GM21528 (cell line): Measurements from ENCODE around the gene POM121L2.

ENCODE experiments used
- ATAC-seq: cut with Tn5 transposase; IDR thresholded peaks from one replicate; pipeline ENCODE4 v1.9.1; 2021; ENCODE audit warnings: mild to moderate bottlenecking, moderate library complexity; ENCODE audit not compliant: unreplicated experiment, low FRiP score

The POM121L2 gene

DNA sequence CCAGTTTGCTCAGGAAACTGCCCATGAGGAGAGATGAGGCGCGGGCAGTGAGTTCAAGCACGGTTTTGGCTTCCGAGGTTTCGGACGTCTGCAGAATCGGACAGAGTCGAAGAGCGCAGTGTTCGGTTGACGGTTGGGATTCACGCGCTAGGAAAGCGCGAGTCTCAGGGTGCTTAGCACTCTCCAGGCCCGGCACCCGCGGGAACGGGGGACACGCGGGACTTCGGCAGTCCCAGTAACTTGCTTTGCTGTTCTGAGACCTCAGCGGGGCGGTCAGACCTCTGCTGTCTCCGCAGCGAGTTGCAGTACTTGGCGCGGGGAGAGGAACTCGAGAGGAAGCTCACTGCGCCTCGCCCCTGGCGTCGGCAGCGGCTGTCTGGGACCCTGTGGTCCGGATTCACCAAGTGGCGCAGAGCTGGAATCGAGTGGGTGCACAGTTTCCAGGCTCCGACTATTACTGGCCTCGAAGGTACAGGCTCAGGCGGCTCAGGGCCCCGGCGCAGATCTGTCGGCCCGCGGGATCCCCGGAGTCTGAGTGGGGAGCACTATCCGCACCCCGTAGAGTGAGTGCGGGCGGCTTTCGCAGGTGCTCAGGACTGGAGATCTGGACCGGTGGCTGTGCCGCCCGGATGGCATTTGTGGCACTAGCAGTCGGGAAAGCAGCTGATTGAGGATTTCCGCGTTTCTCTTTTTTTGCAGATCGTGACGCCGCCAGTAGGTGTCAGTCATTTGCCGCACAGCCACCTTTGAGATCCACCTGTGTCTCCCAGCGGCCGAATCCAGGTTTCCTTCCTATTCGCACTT is at the start of gene POM121L2:
POM121L2 (minus strand) TSS at position 128 of the 804 bp plus-strand sequence; CDS start at position 25, 103 bp downstream.
- ATAC-seq = peak; percentile 63

DNA sequence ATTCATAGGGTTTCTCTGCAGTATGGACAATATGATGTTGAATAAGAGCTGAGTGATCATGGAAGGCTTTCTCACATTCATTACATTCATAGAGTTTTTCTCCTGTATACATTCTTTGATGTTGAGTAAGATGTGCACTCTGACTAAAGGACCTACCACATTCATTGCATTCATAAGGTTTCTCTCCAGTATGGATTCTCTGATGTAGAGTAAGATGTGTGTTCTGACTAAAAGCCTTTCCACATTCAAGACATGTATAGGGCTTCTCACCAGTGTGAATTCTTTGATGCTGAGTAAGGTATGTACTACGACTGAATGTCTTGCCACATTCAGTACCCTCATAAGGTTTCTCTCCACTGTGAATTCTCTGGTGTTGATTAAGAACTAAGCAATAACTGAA is 47.2 kb upstream of the POM121L2 start:
- no peak for ATAC-seq

DNA sequence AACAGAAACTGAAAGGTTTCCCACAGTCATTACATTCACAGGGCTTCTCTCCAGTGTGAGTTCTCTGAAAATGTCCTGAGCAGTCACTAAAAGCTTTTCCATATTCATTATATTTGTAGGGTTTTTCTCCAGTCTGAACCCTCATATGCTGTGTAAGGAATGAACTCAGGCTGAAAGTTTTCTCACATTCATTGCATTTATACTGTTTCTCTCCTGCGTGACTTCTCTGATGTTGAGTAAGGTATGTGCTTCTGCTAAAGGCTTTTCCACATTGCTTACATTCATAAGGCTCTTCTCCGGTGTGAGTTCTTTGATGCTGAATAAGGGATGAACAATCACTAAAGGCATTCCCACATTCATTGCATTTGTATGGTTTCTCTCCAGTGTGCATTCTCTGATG is 46.7 kb upstream of the POM121L2 start:
- no peak for ATAC-seq

DNA sequence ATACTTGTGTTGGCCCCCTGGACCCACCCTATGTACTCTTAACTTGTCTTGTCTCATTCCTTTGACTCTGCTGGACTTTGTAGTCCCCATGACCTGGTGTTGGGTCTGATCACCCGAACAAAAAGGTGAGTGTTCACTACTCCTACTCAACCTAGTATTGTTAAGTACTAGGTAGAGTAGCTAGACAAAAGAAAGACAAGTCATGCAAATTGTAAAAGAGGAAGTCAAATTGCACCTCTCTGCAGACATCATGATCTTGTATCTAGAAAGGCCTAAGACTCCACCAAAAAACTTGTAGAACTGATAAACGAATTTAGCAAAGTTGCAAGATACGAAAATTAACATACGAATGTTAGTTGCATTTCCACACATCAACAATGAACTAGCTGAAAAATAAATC is 40.8 kb upstream of the POM121L2 start:
- no peak for ATAC-seq

DNA sequence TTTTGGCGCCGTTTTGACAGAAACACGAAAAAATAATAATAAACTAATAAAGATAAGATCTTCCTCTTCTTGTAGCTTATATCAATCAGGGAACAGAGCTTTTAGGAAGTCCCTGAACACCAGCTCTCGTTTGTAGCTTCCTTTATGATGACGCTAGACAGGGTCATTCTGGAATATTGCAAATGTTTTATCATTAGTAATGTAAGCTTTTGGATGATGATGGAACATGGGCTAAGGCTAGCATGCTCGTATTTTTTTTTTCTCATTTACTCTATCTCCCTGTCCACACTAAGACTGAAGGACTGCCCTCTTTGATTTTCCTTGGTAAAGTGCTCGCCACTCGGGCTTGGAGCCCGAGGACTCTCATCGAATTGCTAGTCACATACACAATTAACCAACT is 22.1 kb upstream of the POM121L2 start:
- ATAC-seq = no peak

DNA sequence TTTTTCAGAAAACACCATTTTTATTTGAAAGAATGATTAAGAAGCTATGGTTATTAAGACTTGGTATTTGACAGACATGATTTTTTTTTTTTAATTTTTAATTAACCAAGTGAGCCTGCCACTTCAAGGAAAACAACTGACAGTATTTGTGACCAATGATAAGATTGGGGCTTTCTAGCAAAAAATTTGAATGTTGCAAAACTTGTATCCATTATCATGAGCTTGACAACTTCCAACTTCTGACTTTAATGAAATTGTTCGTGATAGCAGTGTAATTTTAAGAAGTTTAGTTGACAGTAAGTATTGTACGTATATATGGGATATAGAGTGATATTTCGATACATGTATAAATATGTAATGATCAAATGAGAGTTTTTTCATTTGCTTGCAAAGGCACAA is 21.6 kb upstream of the POM121L2 start:
- ATAC-seq = no peak

DNA sequence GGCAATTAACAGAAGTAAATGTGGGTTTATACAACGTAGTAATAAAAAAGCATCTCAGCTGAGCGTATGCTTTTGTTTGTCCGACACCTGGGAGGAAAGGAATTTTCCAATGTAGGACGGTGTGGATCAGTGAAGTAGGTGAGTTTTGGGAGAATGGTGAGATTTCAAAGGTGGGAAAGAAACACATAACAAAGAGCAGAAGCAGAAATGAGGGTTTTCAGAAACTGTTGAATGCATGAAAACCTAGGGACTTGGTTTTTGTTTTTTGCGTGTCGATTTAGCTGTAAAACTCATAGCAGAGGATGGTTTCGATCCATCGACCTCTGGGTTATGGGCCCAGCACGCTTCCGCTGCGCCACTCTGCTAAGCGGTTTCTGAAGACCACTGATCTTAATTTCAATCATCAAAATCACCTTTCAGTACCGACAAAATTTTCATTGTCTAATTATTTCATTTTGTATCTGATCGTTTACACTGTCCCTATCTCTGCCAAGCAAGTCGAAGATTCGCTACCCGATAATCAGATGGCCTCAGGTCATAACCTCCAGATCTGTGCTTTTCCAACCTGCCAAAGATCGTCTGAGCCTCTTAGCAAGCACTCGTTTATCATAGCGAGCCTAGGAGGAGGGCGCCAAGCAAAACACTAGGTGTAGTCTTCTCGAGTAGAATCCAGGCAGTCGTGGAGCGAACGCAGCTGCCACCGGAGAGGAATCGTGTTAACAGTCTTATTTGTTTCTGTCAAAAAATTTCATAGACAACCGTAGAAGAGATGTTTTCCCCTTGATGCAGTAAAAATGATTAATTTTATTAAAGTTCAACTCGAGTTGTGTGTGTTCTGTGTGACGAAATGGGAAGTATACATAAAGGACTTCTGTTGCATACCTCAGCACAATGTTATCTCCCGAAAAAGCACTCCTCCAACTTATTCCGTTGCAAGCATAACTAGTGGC is 20.9 kb upstream of the POM121L2 start:
- no peak for ATAC-seq

DNA sequence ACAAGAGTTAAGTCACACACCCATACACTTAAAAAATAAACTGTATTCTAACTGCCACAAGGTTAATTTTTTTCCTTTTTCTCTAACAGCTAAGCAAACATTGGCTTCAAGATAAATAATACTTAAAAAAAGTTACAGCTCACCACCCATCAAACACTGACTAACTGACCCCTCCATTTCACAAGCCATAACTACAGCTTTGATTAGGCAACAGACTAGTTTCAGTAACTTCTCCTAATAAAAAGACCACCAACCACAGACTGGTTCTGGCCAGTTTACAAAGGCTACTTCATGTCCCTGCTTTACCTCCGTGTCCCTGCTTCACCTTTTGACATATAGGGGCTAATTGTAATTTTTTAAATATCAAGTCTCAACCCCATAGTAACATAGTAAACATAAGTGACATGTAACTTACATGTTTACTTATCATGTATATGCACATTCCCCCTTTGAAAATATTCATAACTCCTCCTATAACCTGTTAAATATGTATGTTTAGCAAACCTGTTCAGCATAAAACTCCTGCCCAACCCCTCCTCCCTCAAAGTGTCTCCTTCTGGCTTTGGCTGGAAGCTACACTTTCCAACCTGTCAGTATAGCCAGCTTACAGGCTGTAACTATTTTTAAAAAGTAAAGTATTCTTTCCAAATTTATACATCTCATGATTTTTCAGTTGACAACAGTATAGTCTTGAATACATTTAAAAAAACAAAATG is 15.1 kb upstream of the POM121L2 start:
- ATAC-seq = no peak

DNA sequence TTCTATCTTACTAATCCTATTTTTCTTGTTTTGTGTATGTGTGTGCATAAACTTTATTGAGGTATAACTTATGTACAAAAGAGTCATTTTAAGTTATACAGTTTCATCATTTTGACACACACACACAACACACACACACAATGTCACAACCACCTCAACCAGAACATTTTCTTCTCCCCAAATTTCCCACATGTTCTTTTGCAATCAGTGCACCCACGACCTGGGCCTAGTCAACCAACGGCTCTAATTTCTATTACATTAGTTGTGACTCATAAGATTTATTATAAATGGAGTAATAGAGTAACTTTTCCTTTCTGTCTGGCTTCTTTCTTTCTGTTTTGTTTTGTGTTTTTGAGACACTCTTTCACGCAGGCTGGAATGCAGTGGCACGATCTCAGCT is 9.8 kb upstream of the POM121L2 start:
- no peak for ATAC-seq

DNA sequence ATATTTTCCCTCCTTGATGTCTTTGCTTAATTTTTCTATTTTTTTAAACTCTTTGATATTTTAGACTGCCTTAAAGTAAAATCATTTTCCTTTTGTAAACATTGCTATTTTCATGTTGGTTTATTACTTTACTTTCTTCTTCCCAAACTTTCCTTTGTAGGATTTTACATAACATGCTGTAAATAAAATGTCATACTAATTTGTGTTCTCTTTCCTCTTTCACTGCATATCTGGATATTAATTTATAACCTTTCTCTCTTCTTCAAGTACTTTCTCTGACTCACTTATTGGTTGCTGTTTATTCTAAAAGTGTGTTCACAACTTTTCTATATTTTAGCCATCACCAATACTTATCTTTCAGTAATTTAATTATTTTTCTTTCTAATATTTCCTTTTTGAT is 9.3 kb upstream of the POM121L2 start:
- ATAC-seq = no peak

DNA sequence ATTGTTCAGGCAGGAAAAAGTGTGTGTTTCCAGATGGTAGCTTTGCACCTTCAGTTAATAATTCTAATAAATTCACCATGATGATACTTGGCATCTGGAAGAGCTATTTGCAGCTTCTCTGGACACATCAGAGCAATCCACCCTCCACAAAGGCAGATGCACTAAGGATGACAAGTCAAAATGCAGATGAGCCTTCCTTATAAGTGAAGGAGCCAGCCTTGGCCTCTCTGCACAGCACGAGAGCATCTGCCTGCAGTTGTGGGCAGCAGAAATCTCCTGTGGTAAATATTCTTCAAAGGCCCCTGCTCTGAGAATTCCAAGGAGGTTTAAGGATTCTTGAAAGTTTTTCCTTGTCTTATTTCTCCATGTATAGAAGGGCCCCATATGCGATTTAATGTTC is 6.9 kb upstream of the POM121L2 start:
- no peak for ATAC-seq

DNA sequence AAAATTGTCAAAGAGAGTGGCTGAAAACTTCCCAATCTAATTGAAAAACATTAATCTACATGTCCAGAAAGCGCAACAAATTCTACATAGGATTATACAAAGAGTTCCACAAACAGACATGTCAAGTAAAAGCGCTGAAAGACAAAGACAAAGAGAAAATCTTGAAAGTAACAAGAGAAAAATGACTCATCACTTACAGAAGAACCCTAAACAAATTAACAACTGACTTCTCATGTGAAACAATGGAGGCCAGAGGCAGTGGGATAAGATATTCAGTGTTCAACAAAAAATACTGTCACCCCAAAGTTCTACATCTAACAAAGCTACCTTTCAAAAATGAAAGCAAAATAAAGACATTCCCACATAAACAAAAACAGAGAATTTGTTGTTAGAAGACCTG is 2.0 kb upstream of the POM121L2 start:
- ATAC-seq = no peak

DNA sequence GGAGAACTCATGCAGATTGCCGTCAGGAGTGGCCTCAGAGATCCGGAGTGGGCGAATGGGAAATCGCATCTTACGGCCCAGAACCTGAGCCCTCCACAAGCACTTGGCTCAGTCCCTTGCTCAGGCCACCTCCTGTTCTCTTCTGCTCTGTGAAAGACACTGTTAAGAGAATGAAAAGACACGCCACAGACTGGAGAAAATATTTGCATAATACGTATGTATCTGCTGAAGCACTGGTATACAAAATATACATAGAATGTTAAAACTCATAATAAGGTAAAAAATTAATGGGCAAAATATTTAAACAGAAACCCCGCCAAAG is 838 bp upstream of the POM121L2 start:
- ATAC-seq = peak; percentile 42

DNA sequence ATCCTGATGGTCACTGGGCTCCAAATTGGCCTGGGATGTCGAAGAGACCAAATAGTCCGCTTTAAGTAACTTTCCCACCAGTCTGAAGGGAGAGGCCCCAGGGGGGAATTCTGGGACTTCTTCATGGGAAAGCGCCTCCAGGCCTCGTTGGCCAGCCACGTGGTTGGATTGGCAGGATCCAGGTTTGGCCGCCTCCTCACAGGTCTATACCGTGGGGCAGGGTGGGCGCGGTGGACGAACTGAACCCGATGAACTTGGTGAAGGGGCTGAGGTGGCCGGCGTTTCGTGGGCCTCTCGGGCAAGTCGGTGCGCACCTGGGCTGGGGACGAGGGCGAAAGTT is 297 bp downstream of the POM121L2 start:
- ATAC-seq = no peak

DNA sequence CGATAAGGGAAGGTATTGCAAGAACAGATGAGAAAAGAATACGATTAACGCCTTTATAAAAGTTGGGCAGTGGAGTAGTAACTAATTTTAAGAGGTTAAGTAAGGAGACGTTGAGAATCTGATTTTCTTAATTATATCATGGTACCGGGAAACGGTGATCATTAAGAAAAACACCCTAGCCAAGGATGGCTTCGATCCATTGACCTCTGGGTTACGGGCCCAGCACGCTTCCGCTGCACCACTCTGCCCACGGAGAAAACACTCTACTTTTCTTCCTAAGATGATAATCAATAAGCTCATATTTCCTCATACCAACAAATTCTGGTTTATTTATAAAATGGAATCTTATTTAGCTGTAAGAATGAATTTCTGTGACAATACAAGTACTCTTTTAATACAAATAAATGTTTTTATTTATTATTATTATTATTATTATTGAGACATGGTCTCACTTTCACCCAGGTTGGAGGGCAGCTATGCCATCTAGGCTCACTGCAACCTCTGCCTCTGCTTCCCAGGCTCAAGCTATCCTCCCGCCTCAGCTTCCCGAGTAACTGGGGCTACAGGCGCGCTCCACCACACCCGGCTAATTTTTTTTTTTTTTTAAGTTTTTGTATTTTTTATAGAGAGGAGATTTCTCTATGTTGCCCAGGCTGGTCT is 8.3 kb downstream of the POM121L2 start:
- no peak for ATAC-seq

DNA sequence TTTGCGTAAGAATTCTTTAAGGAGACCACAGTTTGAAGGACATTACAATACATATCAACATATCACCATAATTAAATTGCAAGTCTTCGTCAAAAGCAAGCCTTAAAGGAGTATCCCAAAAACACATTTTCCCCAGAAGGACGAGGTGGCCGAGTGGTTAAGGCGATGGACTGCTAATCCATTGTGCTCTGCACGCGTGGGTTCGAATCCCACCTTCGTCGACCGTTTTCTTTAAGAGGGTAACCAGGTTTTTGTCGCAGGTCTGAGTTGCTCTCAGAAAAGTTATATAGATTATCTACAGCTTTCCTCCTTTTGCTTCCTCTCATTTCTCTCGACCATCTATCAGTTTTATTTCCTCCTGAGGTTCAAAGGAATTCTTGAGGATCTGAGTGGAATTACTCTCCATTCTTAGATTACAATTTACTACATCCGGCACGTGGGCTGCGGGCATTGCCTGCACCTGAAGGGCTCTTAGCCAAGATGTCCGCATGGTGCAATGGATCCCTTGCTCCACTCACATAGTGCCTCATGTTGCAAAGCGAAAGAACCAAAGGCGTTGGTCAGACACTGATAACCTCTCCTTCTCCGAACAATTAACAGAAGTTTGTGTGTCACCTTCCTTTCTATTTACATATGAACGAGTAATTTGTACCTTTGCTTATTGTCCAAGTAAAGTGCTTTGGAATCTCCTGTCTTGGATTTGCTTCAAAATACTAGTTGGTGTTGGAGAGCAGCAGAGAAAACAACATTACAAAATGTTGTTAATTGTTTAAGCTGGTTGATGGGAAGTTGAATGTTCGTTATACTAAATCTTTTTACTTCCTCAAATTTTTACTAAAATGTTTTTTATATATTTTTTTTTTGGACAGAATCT is 14.0 kb downstream of the POM121L2 start:
- ATAC-seq = no peak

DNA sequence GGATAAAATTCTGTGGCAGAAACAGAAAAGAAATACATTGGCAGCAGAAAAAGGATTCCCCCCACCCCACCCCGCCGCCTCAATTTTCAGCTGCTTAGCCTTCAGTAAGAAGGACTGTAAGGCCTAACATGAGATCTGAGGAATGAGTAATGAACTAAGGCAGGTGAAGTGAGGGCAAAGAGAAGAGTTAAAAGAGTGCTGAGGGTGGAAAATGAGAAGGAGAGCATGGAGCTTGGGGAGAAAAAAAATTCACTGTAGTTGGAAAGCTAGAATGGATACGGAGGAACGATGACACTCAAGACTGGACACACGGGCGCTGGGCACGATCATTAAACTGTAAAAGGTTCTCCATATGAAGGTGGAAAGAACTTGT is 14.6 kb downstream of the POM121L2 start:
- no peak for ATAC-seq

DNA sequence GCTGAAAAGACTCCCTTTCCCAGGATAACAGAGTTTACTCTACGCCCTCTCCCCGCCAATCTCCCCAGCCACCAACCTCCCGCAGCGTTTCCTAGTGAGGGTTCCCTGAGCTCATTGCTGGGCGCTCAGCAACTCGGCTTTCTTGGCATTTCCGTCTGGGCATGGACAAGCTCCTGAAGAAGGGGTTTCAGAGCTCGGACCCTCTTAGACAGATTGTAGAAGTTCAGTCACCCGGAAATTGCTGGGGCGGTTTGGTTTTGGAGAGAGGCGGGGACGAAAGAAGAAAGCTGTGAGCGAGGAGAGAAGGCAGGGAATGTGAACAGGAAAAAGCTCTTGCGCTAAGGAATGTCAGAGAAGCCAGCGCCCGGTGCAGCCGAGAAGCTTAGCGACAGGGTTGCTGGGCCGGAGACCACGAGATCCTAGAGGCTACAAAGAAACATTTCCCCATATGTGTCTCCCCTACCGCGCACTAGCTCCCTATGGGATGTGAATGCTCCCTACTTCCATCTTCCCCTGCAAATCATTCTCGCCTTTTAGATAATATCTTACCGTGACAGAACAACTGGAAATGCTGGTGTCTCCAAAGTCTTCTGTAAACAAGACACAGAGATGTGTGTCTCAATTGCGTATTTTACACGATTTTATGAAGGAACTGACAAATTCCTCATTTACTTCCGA is 15.8 kb downstream of the POM121L2 start:
- no peak for ATAC-seq
